Measurements from ENCODE around the gene SMPDL3A.

The SMPDL3A gene

DNA sequence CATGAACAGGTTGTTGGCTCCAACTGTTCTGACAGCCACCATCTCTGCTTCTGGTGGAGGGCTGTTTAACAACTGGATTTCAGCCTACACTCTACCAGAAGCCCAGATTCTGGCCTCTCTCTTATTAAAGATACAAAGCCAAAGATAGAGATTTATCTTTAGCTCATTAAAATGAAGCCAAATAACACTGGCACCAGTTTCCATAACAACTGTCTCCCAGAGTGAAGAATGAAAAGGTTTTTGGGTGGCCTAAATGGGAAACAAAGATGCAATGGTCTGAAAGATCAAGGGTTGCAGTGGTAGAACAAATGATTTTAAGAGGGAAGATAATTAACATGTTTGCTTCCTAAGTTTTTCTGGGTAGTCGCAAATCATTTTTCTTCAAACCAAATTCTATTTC, 3.2 kb upstream of the SMPDL3A start:
- no peaks in the 10 kb centered on the region for H4K20me1 ChIP-seq
- H3K36me3 ChIP-seq = no peaks in the 10 kb centered on the region
- no peak overlapping the region for H3K4me2 ChIP-seq
- H3K4me1 ChIP-seq = peaks cover 0 to 10% (median 0%) of the 10 kb centered on the region in 10 experiments; a peak in 2 of 20 replicates
- H3K9me3 ChIP-seq (replicated peaks in 1 of 11) = peaks cover 6 to 17% (median 11%) of the 10 kb centered on the region in 11 experiments; a peak in 16 of 22 replicates
- TF ChIP-seq Cebpa-rat (IDR thresholded peaks at IDR 0.05) = no peak
- H3K27me3 ChIP-seq = no peaks in the 10 kb centered on the region
- no peak overlapping the region for H3K9ac ChIP-seq
- H3K4me3 ChIP-seq = no peak overlapping the region
- H3K27ac ChIP-seq = no peak overlapping the region

GRCh38 chr6:122787721-122788120, 1.3 kb upstream of the SMPDL3A start:
- peaks cover 6 to 17% (median 11%) of the 10 kb centered on the region in 11 experiments; a peak in 16 of 22 replicates for H3K9me3 ChIP-seq (replicated peaks in 1 of 11)
- H4K20me1 ChIP-seq = no peaks in the 10 kb centered on the region
- no peak overlapping the region for H3K9ac ChIP-seq
- H3K27ac ChIP-seq = no peak overlapping the region
- no peaks in the 10 kb centered on the region for H3K36me3 ChIP-seq
- H3K4me2 ChIP-seq = no peak overlapping the region
- TF ChIP-seq Cebpa-rat (IDR thresholded peaks at IDR 0.05) = no peak
- H3K4me3 ChIP-seq = no peak overlapping the region
- H3K4me1 ChIP-seq = peaks cover 0 to 10% (median 0%) of the 10 kb centered on the region in 10 experiments; a peak in 2 of 20 replicates
- no peaks in the 10 kb centered on the region; a peak in 1 of 22 replicates for H3K27me3 ChIP-seq

GRCh38 chr6:122788208-122788607, 850 bp upstream of the SMPDL3A start:
- Histone ChIP-seq H3K9ac (no peak overlapping the region), H3K4me3 (no peak overlapping the region), H3K36me3 (no peaks in the 10 kb centered on the region), H3K9me3 (replicated peaks in 1 of 11) (peaks cover 6 to 17% (median 11%) of the 10 kb centered on the region in 11 experiments; a peak in 16 of 22 replicates), H4K20me1 (no peaks in the 10 kb centered on the region), H3K4me1 (peaks cover 0 to 10% (median 0%) of the 10 kb centered on the region in 10 experiments; a peak in 2 of 20 replicates), H3K27me3 (no peaks in the 10 kb centered on the region; a peak in 1 of 22 replicates), H3K27ac (no peak overlapping the region), H3K4me2 (no peak overlapping the region)
- no peak for TF ChIP-seq Cebpa-rat (IDR thresholded peaks at IDR 0.05)

DNA sequence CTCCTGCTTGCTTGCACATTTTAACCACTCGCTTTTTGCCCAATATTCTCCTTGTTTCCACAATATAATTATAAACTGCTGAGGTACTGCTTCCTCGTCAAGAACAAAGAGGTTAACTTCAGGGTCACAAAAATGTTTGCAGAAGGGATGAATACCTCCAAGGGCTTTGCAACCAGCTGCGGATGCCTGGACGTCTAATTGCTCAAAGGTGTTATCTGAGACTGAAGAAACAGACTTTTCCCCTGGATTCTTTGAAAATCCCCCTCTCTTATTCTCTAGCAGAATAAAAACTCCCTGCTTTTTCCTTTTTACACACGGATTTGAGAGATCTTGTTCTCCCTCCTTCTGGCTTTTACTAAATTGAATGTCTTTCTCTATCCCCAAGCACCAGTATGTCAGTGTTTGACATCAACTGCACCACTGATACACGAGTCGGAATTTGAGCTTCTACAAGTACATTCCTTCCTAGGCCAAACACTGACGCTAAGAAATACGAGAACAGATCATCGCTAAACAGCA, 336 bp upstream of the SMPDL3A start:
- Histone ChIP-seq H3K27ac (no peak overlapping the region; a peak in 1 of 22 replicates), H3K4me2 (no peak overlapping the region), H4K20me1 (no peaks in the 10 kb centered on the region), H3K9ac (no peak overlapping the region), H3K4me3 (no peak overlapping the region), H3K4me1 (peaks cover 0 to 10% (median 0%) of the 10 kb centered on the region in 10 experiments; a peak in 2 of 20 replicates), H3K27me3 (no peaks in the 10 kb centered on the region; a peak in 1 of 22 replicates), H3K36me3 (no peaks in the 10 kb centered on the region), H3K9me3 (replicated peaks in 1 of 11) (peaks cover 6 to 17% (median 11%) of the 10 kb centered on the region in 11 experiments; a peak in 16 of 22 replicates)
- TF ChIP-seq Cebpa-rat (IDR thresholded peaks at IDR 0.05) = no peak

DNA sequence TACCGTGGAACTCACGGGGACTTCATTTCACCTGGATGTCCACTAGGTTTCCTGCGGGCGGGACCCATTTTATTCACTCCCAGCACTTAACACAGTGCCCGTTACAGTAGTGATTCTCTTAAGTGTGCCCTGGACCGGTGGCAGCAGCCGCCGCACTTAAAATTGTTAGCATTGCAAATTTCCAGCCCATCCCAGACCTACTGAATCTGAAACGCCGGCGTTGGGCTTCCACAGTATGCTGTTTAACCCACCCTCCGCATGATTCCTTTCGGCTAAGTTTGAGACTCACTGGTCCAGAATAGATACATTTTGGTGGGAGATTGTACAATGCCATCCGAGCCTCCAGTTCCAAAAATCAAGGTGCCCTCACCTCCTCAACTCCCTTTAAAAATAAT, 967 bp downstream of the SMPDL3A start:
- Histone ChIP-seq H3K36me3 (no peaks in the 10 kb centered on the region), H3K4me2 (no peak overlapping the region; a peak in 1 of 22 replicates), H4K20me1 (no peaks in the 10 kb centered on the region), H3K27ac (peak overlapping the region in 2 of 11 experiments; percentile 67 to 74; a peak in 3 of 22 replicates), H3K4me3 (no peak overlapping the region), H3K9ac (peak overlapping the region in 2 of 11 experiments; percentile 32 to 70; a peak in 2 of 22 replicates), H3K4me1 (peaks cover 0 to 10% (median 0%) of the 10 kb centered on the region in 10 experiments; a peak in 2 of 20 replicates), H3K9me3 (replicated peaks in 1 of 11) (peaks cover 6 to 17% (median 11%) of the 10 kb centered on the region in 11 experiments; a peak in 16 of 22 replicates), H3K27me3 (no peaks in the 10 kb centered on the region; a peak in 1 of 22 replicates)
- no peak for TF ChIP-seq Cebpa-rat (IDR thresholded peaks at IDR 0.05)

DNA sequence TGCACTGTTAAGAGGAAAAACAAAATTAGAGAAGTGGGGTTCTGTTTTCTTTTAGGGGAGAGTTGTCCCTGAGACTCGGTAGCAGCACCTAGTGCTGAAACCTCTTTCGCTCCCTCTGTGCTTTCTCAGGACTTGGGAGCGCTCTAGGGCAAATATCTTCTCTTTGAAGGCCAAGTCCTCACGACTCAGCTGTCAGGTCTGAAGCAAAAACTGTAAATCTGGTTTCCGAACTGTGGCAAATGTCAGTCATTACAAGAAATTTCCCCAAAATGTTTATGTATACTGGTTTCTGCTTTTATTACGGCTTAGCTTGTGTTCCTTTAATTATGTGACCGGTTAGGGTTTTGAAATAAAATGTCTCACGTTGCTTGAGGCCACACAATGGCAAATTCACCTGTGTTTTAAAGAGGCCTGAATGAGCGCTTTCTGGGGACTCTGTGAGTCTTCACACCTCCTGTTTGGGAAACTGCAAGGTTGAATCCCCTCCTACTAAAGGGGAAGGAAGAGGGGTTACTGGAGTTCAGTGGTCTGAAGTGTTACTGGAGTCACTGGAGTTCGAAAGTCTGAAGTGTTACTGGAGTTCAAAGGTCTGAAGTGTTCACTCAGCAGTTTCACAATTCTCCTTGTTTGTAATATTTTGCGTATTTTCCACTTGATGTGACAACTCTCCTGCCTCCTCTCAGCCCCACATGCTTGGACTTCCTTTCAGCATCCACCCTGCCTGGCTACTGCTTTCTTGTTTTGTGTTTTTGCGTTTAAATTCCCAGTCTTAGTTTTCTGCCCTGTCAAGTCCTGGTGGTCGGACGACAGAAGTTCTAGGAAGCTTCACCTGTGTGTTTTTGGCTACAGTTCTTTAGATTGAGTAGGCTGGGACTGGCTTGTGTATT, 1.6 kb downstream of the SMPDL3A start:
- H3K9ac ChIP-seq = peak overlapping the region in 2 of 11 experiments; percentile 32 to 70; a peak in 2 of 22 replicates
- H3K4me3 ChIP-seq = no peak overlapping the region
- H3K4me2 ChIP-seq = peak overlapping the region in 1 of 11 experiments; percentile 1; a peak in 1 of 22 replicates
- H4K20me1 ChIP-seq = no peaks in the 10 kb centered on the region
- H3K27me3 ChIP-seq = no peaks in the 10 kb centered on the region; a peak in 1 of 22 replicates
- peaks cover 0 to 10% (median 0%) of the 10 kb centered on the region in 10 experiments; a peak in 2 of 20 replicates for H3K4me1 ChIP-seq
- no peaks in the 10 kb centered on the region for H3K36me3 ChIP-seq
- peaks cover 6 to 17% (median 11%) of the 10 kb centered on the region in 11 experiments; a peak in 16 of 22 replicates for H3K9me3 ChIP-seq (replicated peaks in 1 of 11)
- TF ChIP-seq Cebpa-rat (IDR thresholded peaks at IDR 0.05) = no peak
- H3K27ac ChIP-seq = peak overlapping the region in 2 of 11 experiments; percentile 67 to 74; a peak in 4 of 22 replicates

DNA sequence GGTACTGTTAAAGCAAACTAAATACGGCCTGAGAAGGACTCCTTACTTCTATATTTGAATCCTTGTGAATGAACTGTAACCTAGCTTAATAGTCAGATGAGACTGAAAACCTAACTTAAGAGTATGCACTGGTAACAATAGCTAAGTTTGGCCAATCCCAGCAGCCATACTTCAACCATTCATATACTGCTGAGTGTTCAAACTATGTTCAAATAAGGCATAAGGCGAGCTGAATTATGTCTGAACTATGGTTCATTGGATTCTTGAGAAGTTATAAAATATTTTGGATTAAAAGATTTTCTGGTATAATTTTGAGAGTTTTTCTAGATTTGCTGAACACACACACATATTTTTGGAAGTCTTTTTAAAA, 2.2 kb downstream of the SMPDL3A start:
- no peaks in the 10 kb centered on the region for H3K36me3 ChIP-seq
- peaks cover 6 to 17% (median 11%) of the 10 kb centered on the region in 11 experiments; a peak in 16 of 22 replicates for H3K9me3 ChIP-seq (replicated peaks in 1 of 11)
- H3K4me1 ChIP-seq = peaks cover 0 to 10% (median 0%) of the 10 kb centered on the region in 10 experiments; a peak in 2 of 20 replicates
- H3K9ac ChIP-seq = peak overlapping the region in 2 of 11 experiments; percentile 21 to 65; a peak in 2 of 22 replicates
- no peaks in the 10 kb centered on the region; a peak in 1 of 22 replicates for H3K27me3 ChIP-seq
- H3K4me2 ChIP-seq = peak overlapping the region in 1 of 11 experiments; percentile 1; a peak in 1 of 22 replicates
- TF ChIP-seq Cebpa-rat (IDR thresholded peaks at IDR 0.05) = no peak
- H3K4me3 ChIP-seq = no peak overlapping the region
- no peaks in the 10 kb centered on the region for H4K20me1 ChIP-seq
- peak overlapping the region in 2 of 11 experiments; percentile 67 to 70; a peak in 3 of 22 replicates for H3K27ac ChIP-seq

DNA sequence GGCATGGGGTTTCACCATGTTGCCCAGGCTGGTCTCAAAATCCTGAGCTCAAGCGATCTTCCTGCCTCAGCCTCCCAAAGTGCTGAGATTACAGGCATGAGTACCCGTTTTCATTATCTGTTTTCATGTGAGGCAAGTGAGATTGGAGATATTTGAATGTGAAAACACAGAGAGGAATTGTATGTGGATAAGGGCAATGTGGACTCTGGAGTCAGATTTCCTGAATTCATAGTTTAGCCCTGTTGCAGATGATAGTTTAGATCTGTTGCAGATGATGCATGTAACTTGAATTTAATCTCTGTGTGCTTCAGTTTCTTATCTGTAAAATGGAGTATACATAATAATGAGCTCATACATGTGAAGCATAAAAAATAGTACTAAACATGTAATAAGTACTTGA, 3.7 kb downstream of the SMPDL3A start:
- TF ChIP-seq Cebpa-rat (IDR thresholded peaks at IDR 0.05) = no peak

GRCh38 chr6:122797537-122797936, 8.5 kb downstream of the SMPDL3A start:
- Histone ChIP-seq H3K36me3 (no peaks in the 10 kb centered on the region), H3K4me1 (no peaks in the 10 kb centered on the region), H3K9ac (no peak overlapping the region), H3K4me3 (no peak overlapping the region), H3K27ac (no peak overlapping the region), H3K9me3 (replicated peaks in 1 of 11) (no peaks in the 10 kb centered on the region), H4K20me1 (no peaks in the 10 kb centered on the region), H3K27me3 (no peaks in the 10 kb centered on the region), H3K4me2 (no peak overlapping the region)
- no peak for TF ChIP-seq Cebpa-rat (IDR thresholded peaks at IDR 0.05)

More for the DNA sequence above, 3.7 kb downstream of the SMPDL3A start:
- Histone ChIP-seq H3K4me3 (no peak overlapping the region), H3K27me3 (no peaks in the 10 kb centered on the region; a peak in 1 of 22 replicates), H3K27ac (peak overlapping the region in 1 of 11 experiments; percentile 70; a peak in 1 of 22 replicates), H3K4me1 (peaks cover 0 to 10% (median 0%) of the 10 kb centered on the region in 10 experiments; a peak in 2 of 20 replicates), H3K36me3 (no peaks in the 10 kb centered on the region), H3K9me3 (replicated peaks in 1 of 11) (peaks cover 6 to 17% (median 11%) of the 10 kb centered on the region in 11 experiments; a peak in 16 of 22 replicates), H3K4me2 (no peak overlapping the region), H3K9ac (no peak overlapping the region), H4K20me1 (no peaks in the 10 kb centered on the region)

Data from BLaER1 treated with 17β-estradiol and CSF1 and Interleukin-3, amounts not matched to agents 10 nM and 100 nM (cell line).